H9 (cell line): ENCODE results near the gene TNIP2. TPM values are rescaled to one million over a fixed set of nuclear protein-coding genes. Genes with fewer than 3 reads are reported as not detected.

Experiments
- DNase-seq: peaks from one replicate; pipeline ENCODE4 v3.0.0-alpha.2; 2017
- H2AFZ ChIP-seq: one replicate; pipeline ENCODE4 v1.6.1; 2013; ENCODE audit warnings: mild to moderate bottlenecking, low read length, control low read depth, moderate library complexity
- H2AK5ac ChIP-seq: 2 replicates; pipeline ENCODE4 v1.6.1; 2013; ENCODE audit warnings: low read length, control low read depth, mixed read lengths; ENCODE audit not compliant: insufficient read length
- H2BK120ac ChIP-seq: one replicate; pipeline ENCODE4 v1.6.1; 2013; ENCODE audit warnings: low read depth, mild to moderate bottlenecking, low read length, control low read depth, inconsistent platforms; ENCODE audit not compliant: poor library complexity, severe bottlenecking
- H2BK12ac ChIP-seq: 2 replicates; pipeline ENCODE4 v1.6.1; 2013; ENCODE audit warnings: low read length, control low read depth, mixed read lengths, low read depth; ENCODE audit not compliant: insufficient read length
- H2BK15ac ChIP-seq: 2 replicates; pipeline ENCODE4 v1.6.1; 2013; ENCODE audit warnings: low read depth, low read length, control low read depth
- H2BK20ac ChIP-seq: one replicate; pipeline ENCODE4 v1.6.1; 2013; ENCODE audit warnings: low read depth, mild to moderate bottlenecking, low read length, control low read depth, inconsistent platforms; ENCODE audit not compliant: poor library complexity, severe bottlenecking
- H2BK5ac ChIP-seq: 2 replicates; pipeline ENCODE4 v1.6.1; 2013; ENCODE audit warnings: low read length, control low read depth, mixed read lengths; ENCODE audit not compliant: insufficient read length
- H3K14ac ChIP-seq: 2 replicates; pipeline ENCODE4 v1.6.1; 2013; ENCODE audit warnings: low read length, control low read depth; ENCODE audit not compliant: insufficient read depth
- H3K18ac ChIP-seq: 2 replicates; pipeline ENCODE4 v1.6.1; 2013; ENCODE audit warnings: low read depth, mild to moderate bottlenecking, mixed read lengths, low read length, control low read depth; ENCODE audit not compliant: insufficient read length
- H3K23ac ChIP-seq: 2 replicates; pipeline ENCODE4 v1.6.1; 2013; ENCODE audit warnings: low read length, control low read depth, mixed read lengths, low read depth; ENCODE audit not compliant: insufficient read length
- H3K23me2 ChIP-seq: 2 replicates; pipeline ENCODE4 v1.6.1; 2013; ENCODE audit warnings: low read depth, mild to moderate bottlenecking, mixed read lengths, low read length, control low read depth; ENCODE audit not compliant: insufficient read length, poor library complexity, severe bottlenecking
- H3K27ac ChIP-seq: 2 replicates; pipeline ENCODE4 v1.5.1; 2013; ENCODE audit warnings: low read length, control low read depth, mixed read lengths, low read depth; ENCODE audit not compliant: insufficient read length
- H3K27me3 ChIP-seq: 2 replicates; pipeline ENCODE4 v1.6.1; 2013; ENCODE audit warnings: low read length, control low read depth, inconsistent platforms; ENCODE audit not compliant: insufficient read depth
- H3K4ac ChIP-seq: 2 replicates; pipeline ENCODE4 v1.6.1; 2013; ENCODE audit warnings: low read depth, mild to moderate bottlenecking, control low read depth, inconsistent platforms, low read length, moderate library complexity
- H3K4me1 ChIP-seq: 2 replicates; pipeline ENCODE4 v1.6.1; 2013; ENCODE audit warnings: low read length, control low read depth, inconsistent platforms; ENCODE audit not compliant: insufficient read depth
- H3K4me2 ChIP-seq: 2 replicates; pipeline ENCODE4 v1.6.1; 2013; ENCODE audit warnings: low read length, control low read depth, mixed read lengths; ENCODE audit not compliant: insufficient read length, insufficient read depth
- H3K56ac ChIP-seq: 2 replicates; pipeline ENCODE4 v1.6.1; 2013; ENCODE audit warnings: low read depth, mild to moderate bottlenecking, mixed read lengths, low read length, control low read depth; ENCODE audit not compliant: insufficient read length
- H3K79me1 ChIP-seq: 2 replicates; pipeline ENCODE4 v1.6.1; 2013; ENCODE audit warnings: low read depth, mild to moderate bottlenecking, moderate library complexity, low read length, control low read depth, inconsistent platforms; ENCODE audit not compliant: insufficient read depth, poor library complexity, severe bottlenecking
- H3K79me2 ChIP-seq: 2 replicates; pipeline ENCODE4 v1.6.1; 2013; ENCODE audit warnings: low read length, control low read depth, inconsistent platforms; ENCODE audit not compliant: insufficient read depth
- H3K9ac ChIP-seq: 2 replicates; pipeline ENCODE4 v1.6.1; 2013; ENCODE audit warnings: low read length, control low read depth, mixed read lengths; ENCODE audit not compliant: insufficient read length; ENCODE audit errors: extremely low read depth
- H3K9me3 ChIP-seq: one replicate; pipeline ENCODE4 v1.6.1; 2013; ENCODE audit warnings: low read depth, low read length, inconsistent platforms; ENCODE audit not compliant: control insufficient read depth
- H3T11ph ChIP-seq: one replicate; pipeline ENCODE4 v1.6.1; 2013; ENCODE audit warnings: mild to moderate bottlenecking, low read length, control low read depth, inconsistent platforms
- H4K20me1 ChIP-seq: one replicate; pipeline ENCODE4 v1.6.1; 2013; ENCODE audit not compliant: control insufficient read depth, insufficient read length, insufficient read depth
- H4K5ac ChIP-seq: 2 replicates; pipeline ENCODE4 v1.6.1; 2013; ENCODE audit warnings: low read depth, mild to moderate bottlenecking, mixed read lengths, low read length, control low read depth; ENCODE audit not compliant: insufficient read length
- H4K8ac ChIP-seq: replicated peaks from 2 replicates; pipeline ENCODE4 v1.6.1; 2013; ENCODE audit warnings: low read length, control low read depth, mixed read lengths, low read depth; ENCODE audit not compliant: insufficient read length
- H4K91ac ChIP-seq: 2 replicates; pipeline ENCODE4 v1.6.1; 2013; ENCODE audit warnings: low read depth, mild to moderate bottlenecking, moderate library complexity, mixed read lengths, low read length, control low read depth; ENCODE audit not compliant: insufficient read length
- H3K27ac Mint-ChIP-seq, 3 experiments: 2 replicates in 2 of 3; 3 replicates in 1 of 3; pipeline ENCODE4 v1.8.0; 2020 to 2021; ENCODE audit warnings: mixed read lengths in 3 of 3, mild to moderate bottlenecking in 1 of 3, moderate library complexity in 1 of 3
- H3K27me3 Mint-ChIP-seq: 2 replicates; pipeline ENCODE4 v1.8.0; 2021; ENCODE audit warnings: low read depth, mild to moderate bottlenecking, moderate library complexity, mixed read lengths
- H3K36me3 Mint-ChIP-seq, 3 experiments: 2 replicates in 2 of 3; 3 replicates in 1 of 3; pipeline ENCODE4 v1.8.0; 2020 to 2021; ENCODE audit warnings: low read depth in 3 of 3, mixed read lengths in 3 of 3; ENCODE audit not compliant: insufficient read depth in 1 of 3
- H3K4me1 Mint-ChIP-seq, 2 experiments: 2 replicates each; pipeline ENCODE4 v1.8.0; 2020; ENCODE audit warnings: mixed read lengths in 2 of 2
- H3K4me3 Mint-ChIP-seq, 2 experiments: 2 replicates in 1 of 2; 3 replicates in 1 of 2; pipeline ENCODE4 v1.8.0; 2020 to 2021; ENCODE audit warnings: mild to moderate bottlenecking in 2 of 2, mixed read lengths in 2 of 2, moderate library complexity in 1 of 2
- H3K9me3 Mint-ChIP-seq, 2 experiments: 2 replicates in 1 of 2; 3 replicates in 1 of 2; pipeline ENCODE4 v1.8.0; 2020; ENCODE audit warnings: mild to moderate bottlenecking in 2 of 2, mixed read lengths in 2 of 2, moderate library complexity in 1 of 2
- CTCF ChIP-seq: fragments of 200-600 bp; sonication (generic); conservative IDR thresholded peaks from 3 replicates; pipeline ENCODE4 v1.8.0; 2021; ENCODE audit warnings: antibody characterized with exemption, mild to moderate bottlenecking
- WGBS: extraction: QIAGEN DNeasy Blood & Tissue Kit; methylation state at CpG from one replicate; pipeline ENCODE4 v1.1.7; 2013; ENCODE audit warnings: missing lambda C conversion rate, low lambda C conversion rate, mixed read lengths; ENCODE audit not compliant: insufficient read length; ENCODE audit errors: extremely low coverage; 5-methylcytosine and 5-hydroxymethylcytosine counted together
- total RNA-seq: library from RNA; stranded (reverse); gene quantifications from 2 replicates; pipeline ENCODE4 v1.2.1, GENCODE V29; 2021

TNIP2 gene
- total RNA-seq, 1 experiment from 2014 or later: 44.7 TPM

- no peak overlapping the region for H3K4me3 Mint-ChIP-seq
Observed at GRCh38 chr4:2732526-2732925, 23.6 kb downstream of the TNIP2 start.

More at GRCh38 chr4:2732526-2732925, 23.6 kb downstream of the TNIP2 start:
- Histone ChIP-seq H3K27me3 (no peaks in the 10 kb centered on the region), H3K79me2 (no peaks in the 10 kb centered on the region), H3K9me3 (no peaks in the 10 kb centered on the region), H3K4me2 (no peak overlapping the region), H2BK20ac (no peak overlapping the region), H3K18ac (no peak overlapping the region), H2BK15ac (no peak overlapping the region), H2BK5ac (no peak overlapping the region), H3T11ph (no peak overlapping the region), H3K4ac (no peak overlapping the region), H3K23ac (no peak overlapping the region), H2BK120ac (no peak overlapping the region), H3K14ac (no peak overlapping the region), H2AFZ (no peak overlapping the region), H2AK5ac (no peak overlapping the region), H3K4me1 (no peaks in the 10 kb centered on the region), H4K5ac (no peak overlapping the region), H3K79me1 (no peaks in the 10 kb centered on the region), H3K9ac (no peak overlapping the region), H4K20me1 (no peaks in the 10 kb centered on the region), H3K27ac (no peak overlapping the region), H3K56ac (no peak overlapping the region), H4K91ac (no peak overlapping the region), H2BK12ac (no peak overlapping the region), H3K23me2 (no peaks in the 10 kb centered on the region), H4K8ac (no peak overlapping the region)
- peak overlapping the region in 2 of 3 experiments; percentile 86 to 92; a peak in 5 of 7 replicates for H3K27ac Mint-ChIP-seq
- H3K36me3 Mint-ChIP-seq: peaks cover 14 to 47% (median 36%) of the 10 kb centered on the region in 3 experiments; a peak in 6 of 7 replicates
- peaks cover 3% of the 10 kb centered on the region; the same call in 1 of the 2 replicates for H3K27me3 Mint-ChIP-seq
- DNase-seq: no peak
- H3K9me3 Mint-ChIP-seq: peaks cover 12 to 13% of the 10 kb centered on the region in 2 experiments
- WGBS: no CpG with 5 or more reads among the region's 6 CpGs
- no peaks in the 10 kb centered on the region for H3K4me1 Mint-ChIP-seq
- TF ChIP-seq CTCF: no peak
